Astrocyte of the cerebellum (primary cell): ENCODE data around the gene PTPN3.
"Not testable (repeated sequence)": the region's sequence is repeated elsewhere in the genome, so short reads cannot be mapped to it uniquely, and the experiment has no call there.

Experiments used
- DNase-seq: peaks from one replicate; pipeline ENCODE4 v3.0.0-alpha.2; 2011; ENCODE audit warnings: low read depth
- H3K4me3 ChIP-seq: 2 replicates; pipeline ENCODE4 v1.5.1; 2011; ENCODE audit warnings: mild to moderate bottlenecking, low read depth, low read length, moderate library complexity
- CTCF ChIP-seq: IDR thresholded peaks from 2 replicates; pipeline ENCODE4 v1.5.1; 2012; ENCODE audit warnings: low read length, low read depth, moderate library complexity, mild to moderate bottlenecking; ENCODE audit errors: missing control alignments
- in situ Hi-C: cut with HindIII; loops from 2 replicates; pipeline ENCODE4 v1.10.0; 2017; ENCODE audit warnings: low sequenced_read_pairs

Gene PTPN3

GRCh38 chr9:109344866-109345265 lies 153.2 kb downstream of the PTPN3 start:
- in situ Hi-C loops, result no loop called here
- no peak for DNase-seq
- H3K4me3 ChIP-seq, result no peak overlapping the region
- no peak for TF ChIP-seq CTCF

GRCh38 chr9:109342878-109343277 lies 155.2 kb downstream of the PTPN3 start:
- no peak for TF ChIP-seq CTCF
- in situ Hi-C loops, result no loop called here
- H3K4me3 ChIP-seq, result no peak overlapping the region
- no peak for DNase-seq

- H3K4me3 ChIP-seq, result no peak overlapping the region
- no peak for DNase-seq
- in situ Hi-C loops, result no loop called here
- TF ChIP-seq CTCF, result no peak
These were observed 156.5 kb downstream of the PTPN3 start for GRCh38 chr9:109341561-109341960.

- in situ Hi-C loops, DNase-seq, H3K4me3 ChIP-seq: not testable (repeated sequence)
These were observed 157.1 kb downstream of the PTPN3 start for GRCh38 chr9:109340979-109341378.

- in situ Hi-C loops, result no loop called here
- no peak for DNase-seq
- no peak overlapping the region for H3K4me3 ChIP-seq
- TF ChIP-seq CTCF, result no peak
These were observed 161.7 kb downstream of the PTPN3 start for GRCh38 chr9:109336409-109336808.

GRCh38 chr9:109335929-109336328 lies 162.2 kb downstream of the PTPN3 start:
- in situ Hi-C loops, result no loop called here
- DNase-seq, result no peak
- no peak overlapping the region for H3K4me3 ChIP-seq
- TF ChIP-seq CTCF, result no peak

GRCh38 chr9:109335121-109335520 lies 163.0 kb downstream of the PTPN3 start:
- in situ Hi-C loops, result no loop called here
- no peak for TF ChIP-seq CTCF
- DNase-seq, result no peak
- no peak overlapping the region for H3K4me3 ChIP-seq
